ENCODE data around the gene CHORDC1.
"Not testable (repeated sequence)": the region's sequence is repeated elsewhere in the genome, so short reads cannot be mapped to it uniquely, and the experiment has no call there.

Gene CHORDC1

DNA sequence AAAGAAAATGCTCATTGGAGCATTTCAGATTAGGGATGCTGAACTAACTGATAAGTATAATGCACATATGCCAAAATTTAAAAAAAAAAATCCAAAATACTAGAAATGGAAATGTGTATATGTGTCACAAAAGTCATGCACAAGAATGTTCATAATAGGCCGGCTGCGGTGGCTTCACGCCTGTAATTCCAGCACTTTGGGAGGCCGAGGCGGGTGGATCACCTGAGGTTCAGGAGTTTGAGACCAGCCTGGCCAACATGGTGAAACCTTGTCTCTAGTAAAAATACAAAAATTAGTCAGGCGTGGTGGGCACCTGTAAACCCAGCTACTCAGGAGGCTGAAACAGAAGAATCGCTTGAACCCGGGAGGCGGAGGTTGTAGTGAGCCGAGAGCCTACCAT, 14.9 kb downstream of the CHORDC1 start:
- H3K27me3 Mint-ChIP-seq; H3K27ac Mint-ChIP-seq (ENCODE audit: low read depth); H3K9me3 Mint-ChIP-seq; H3K4me3 Mint-ChIP-seq; DNase-seq (ENCODE audit: low spot score in 2 of 2); ATAC-seq (replicated peaks; ENCODE audit: extremely low read depth, poor library complexity, severe bottlenecking): not testable (repeated sequence)
- Mint-ChIP-seq H3K36me3 (ENCODE audit: insufficient read depth) (peaks cover 48% of the 10 kb centered on the region), H3K4me1 (peaks cover 24% of the 10 kb centered on the region)

DNA sequence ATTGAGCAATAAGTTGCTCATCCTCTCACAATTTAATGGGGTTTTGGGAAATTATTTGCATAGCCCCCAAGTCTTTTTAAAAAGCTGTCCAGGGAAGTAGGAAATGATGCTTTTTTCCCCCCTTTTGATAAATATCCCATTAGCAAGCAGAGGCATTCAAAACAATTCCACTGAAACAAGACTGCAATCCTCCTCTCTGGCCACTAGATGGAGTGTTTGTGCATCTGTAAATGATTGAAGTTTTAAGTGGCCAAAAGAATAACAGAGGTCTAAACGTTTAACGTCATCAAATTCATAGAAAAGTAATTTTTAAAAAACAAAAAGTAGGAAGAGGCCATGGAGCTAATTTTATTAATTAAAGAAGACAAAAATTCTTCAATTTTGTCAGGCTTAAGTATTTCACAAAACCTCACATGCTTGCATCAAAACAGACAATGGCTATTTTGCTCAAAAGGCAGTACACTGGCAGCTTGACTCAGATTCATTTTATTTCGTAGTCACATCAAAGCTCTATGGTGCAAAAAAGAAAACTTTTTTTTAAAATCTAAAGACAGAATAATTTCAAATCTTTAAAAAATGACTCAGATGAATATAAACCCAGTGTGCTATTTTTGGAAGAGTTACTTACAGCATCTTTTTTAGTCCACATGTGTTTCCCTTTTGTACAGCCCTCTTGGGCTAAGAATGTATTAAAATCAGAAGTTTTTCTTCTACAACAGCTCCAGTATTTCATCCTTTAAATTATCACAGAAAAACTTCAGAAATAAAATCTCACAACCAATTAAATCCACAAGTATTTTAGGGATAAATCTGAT, 17.8 kb downstream of the CHORDC1 start:
- Mint-ChIP-seq H3K27me3 (no peaks in the 10 kb centered on the region), H3K36me3 (ENCODE audit: insufficient read depth) (peaks cover 50% of the 10 kb centered on the region), H3K4me1 (peaks cover 18% of the 10 kb centered on the region), H3K4me3 (no peak overlapping the region), H3K9me3 (no peaks in the 10 kb centered on the region), H3K27ac (ENCODE audit: low read depth) (no peak overlapping the region)
- peak; percentile 19 for ATAC-seq (replicated peaks; ENCODE audit: extremely low read depth, poor library complexity, severe bottlenecking)
- no peak for DNase-seq (ENCODE audit: low spot score in 2 of 2)

DNA sequence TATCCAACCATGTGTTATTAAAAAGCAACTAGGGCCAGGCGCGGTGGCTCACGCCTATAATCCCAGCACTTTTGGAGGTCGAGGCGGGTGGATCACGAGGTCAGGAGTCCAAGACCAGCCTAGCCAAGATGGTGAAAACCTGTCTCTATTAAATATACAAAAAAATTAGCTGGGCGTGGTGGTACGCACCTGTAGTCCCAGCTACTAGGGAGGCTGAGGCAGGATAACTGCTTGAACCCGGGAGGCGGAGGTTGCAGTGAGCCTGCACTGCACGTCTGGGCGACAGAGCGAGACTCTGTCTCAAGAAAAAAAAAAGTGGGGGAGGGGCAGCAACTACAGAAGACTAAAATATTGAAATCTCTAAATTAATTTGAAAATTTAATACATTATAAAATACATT, 18.4 kb downstream of the CHORDC1 start:
- ATAC-seq (replicated peaks; ENCODE audit: extremely low read depth, poor library complexity, severe bottlenecking) (no peak), DNase-seq (ENCODE audit: low spot score in 2 of 2) (no peak)
- H3K27ac Mint-ChIP-seq (ENCODE audit: low read depth): no peak overlapping the region
- peaks cover 12% of the 10 kb centered on the region for H3K4me1 Mint-ChIP-seq
- H3K27me3 Mint-ChIP-seq: no peaks in the 10 kb centered on the region
- H3K36me3 Mint-ChIP-seq (ENCODE audit: insufficient read depth): peaks cover 48% of the 10 kb centered on the region
- no peak overlapping the region for H3K4me3 Mint-ChIP-seq
- no peaks in the 10 kb centered on the region for H3K9me3 Mint-ChIP-seq

DNA sequence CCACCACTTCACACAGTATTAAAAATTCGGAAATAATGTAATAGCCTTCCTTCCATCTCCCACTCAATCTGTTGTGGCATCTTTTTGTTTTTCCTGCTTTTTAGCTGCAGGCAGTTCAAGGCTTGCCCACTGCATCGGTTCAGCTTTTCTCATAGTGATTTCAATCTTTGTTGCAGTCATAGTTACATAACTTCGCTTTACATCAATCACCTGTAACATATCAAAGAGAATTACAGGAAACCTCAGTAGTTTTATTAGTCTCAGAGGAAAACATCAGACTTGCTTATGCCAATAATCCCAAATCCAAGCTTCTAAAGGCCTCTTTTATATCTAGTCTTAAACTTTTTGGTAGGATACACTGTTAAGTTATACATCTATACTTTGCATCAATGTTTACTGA, 20.5 kb downstream of the CHORDC1 start:
- Mint-ChIP-seq H3K4me3 (no peak overlapping the region), H3K9me3 (no peaks in the 10 kb centered on the region), H3K27me3 (no peaks in the 10 kb centered on the region), H3K27ac (ENCODE audit: low read depth) (peak overlapping the region; percentile 33), H3K36me3 (ENCODE audit: insufficient read depth) (peaks cover 49% of the 10 kb centered on the region), H3K4me1 (peaks cover 6% of the 10 kb centered on the region)
- DNase-seq (ENCODE audit: low spot score in 2 of 2) (no peak), ATAC-seq (replicated peaks; ENCODE audit: extremely low read depth, poor library complexity, severe bottlenecking) (peak; percentile 24)

DNA sequence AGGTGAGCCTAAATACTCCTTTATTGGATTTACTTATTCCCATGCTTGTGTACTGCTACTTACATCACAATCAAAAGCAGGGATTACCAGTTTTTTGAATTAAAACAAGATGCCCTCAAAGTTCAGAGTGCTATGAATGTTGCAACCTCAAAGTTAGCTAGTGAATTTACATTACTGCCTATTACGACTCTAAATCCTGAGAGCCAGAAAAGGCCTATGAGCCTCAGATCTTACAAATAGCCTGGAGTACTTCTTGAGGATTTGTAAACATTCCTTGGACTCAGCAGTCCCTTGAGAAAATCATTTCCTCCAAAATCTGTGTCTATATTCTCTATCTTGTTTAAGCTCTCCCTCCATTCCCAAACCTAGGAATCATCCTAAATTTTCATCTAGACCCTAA, 25.5 kb downstream of the CHORDC1 start:
- H3K4me3 Mint-ChIP-seq: no peak overlapping the region
- peaks cover 28% of the 10 kb centered on the region for H3K36me3 Mint-ChIP-seq (ENCODE audit: insufficient read depth)
- H3K9me3 Mint-ChIP-seq: no peaks in the 10 kb centered on the region
- DNase-seq (ENCODE audit: low spot score in 2 of 2) (no peak), ATAC-seq (replicated peaks; ENCODE audit: extremely low read depth, poor library complexity, severe bottlenecking) (no peak)
- H3K27ac Mint-ChIP-seq (ENCODE audit: low read depth): peak overlapping the region; percentile 11
- H3K4me1 Mint-ChIP-seq: peaks cover 12% of the 10 kb centered on the region
- H3K27me3 Mint-ChIP-seq: no peaks in the 10 kb centered on the region

DNA sequence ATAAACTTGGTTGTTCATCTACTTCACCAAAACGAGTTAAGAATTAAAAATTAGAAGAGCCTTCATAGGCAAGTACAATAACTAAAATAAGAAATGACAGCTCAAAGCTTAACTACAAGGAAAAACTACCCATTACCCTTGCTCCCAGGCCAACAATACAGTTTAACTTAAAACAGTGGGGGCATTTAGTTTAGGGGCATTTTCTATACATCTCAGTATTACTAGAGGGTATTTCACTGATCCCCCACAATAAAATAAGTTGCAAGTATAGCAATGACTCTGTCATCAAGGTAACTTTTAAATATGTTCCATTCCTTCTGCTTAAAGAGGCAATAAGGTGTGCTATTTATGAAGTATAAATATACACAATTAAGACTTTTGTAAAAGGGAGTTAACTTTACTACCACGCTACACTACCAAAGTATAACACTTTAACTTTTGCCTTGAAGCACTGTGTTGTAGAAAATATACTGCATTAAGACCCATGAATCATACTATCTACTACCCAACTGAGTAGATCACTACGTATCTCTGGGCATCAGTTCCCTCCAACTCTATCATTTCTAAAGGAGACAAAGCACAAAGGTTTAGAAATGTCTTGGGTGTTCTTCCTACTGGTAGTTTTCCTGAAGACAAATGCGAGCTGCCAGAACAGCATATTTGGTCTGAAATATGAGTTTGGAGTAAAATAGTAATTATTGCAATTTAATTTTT, 29.8 kb downstream of the CHORDC1 start:
- Mint-ChIP-seq H3K4me3 (no peak overlapping the region), H3K27ac (ENCODE audit: low read depth) (no peak overlapping the region), H3K27me3 (no peaks in the 10 kb centered on the region), H3K4me1 (peaks cover 8% of the 10 kb centered on the region), H3K36me3 (ENCODE audit: insufficient read depth) (peaks cover 9% of the 10 kb centered on the region), H3K9me3 (no peaks in the 10 kb centered on the region)
- ATAC-seq (replicated peaks; ENCODE audit: extremely low read depth, poor library complexity, severe bottlenecking): no peak
- DNase-seq (ENCODE audit: low spot score in 2 of 2): no peak

DNA sequence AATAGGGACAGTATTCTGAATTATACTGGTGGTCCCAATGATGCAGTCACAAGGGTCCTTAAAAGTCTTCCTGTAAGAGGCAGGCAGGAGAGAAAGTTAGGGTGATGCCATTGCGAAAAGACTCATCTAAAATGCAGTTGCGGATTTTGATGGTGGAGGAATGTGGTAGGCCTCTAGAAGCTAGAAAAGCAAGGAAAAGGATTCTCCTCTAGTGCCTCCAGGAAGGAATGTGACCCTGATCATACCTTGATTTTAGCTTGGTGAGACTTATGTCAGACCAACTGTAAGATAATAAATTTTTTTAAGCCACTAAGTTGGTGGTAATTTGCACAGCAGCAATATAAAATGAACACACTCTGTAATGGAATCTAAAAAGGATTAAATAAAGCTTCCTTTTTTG, 33.8 kb downstream of the CHORDC1 start:
- peaks cover 2% of the 10 kb centered on the region for H3K36me3 Mint-ChIP-seq (ENCODE audit: insufficient read depth)
- no peaks in the 10 kb centered on the region for H3K4me1 Mint-ChIP-seq
- no peak overlapping the region for H3K4me3 Mint-ChIP-seq
- ATAC-seq (replicated peaks; ENCODE audit: extremely low read depth, poor library complexity, severe bottlenecking): no peak
- no peaks in the 10 kb centered on the region for H3K27me3 Mint-ChIP-seq
- H3K9me3 Mint-ChIP-seq: no peaks in the 10 kb centered on the region
- no peak overlapping the region for H3K27ac Mint-ChIP-seq (ENCODE audit: low read depth)
- DNase-seq (ENCODE audit: low spot score in 2 of 2): no peak

DNA sequence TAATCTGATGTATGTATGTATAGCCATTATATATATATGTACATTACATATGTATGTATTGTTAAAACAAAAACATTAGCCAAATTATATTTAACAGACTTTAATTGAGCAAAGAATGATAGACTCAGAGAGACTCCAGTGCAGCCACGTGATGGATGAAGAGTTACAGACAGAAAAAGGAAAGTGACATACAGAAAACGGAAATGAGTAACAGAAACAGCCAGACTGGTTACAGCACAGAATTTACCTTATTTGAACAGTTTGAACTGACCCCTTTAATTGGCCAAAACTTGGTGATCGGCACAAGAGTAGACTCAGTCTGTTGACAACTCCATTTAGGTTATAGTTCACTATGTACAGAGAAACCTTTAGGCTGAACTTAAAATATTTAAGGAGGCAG, 35.0 kb downstream of the CHORDC1 start:
- peaks cover 2% of the 10 kb centered on the region for H3K36me3 Mint-ChIP-seq (ENCODE audit: insufficient read depth)
- no peaks in the 10 kb centered on the region for H3K9me3 Mint-ChIP-seq
- H3K27me3 Mint-ChIP-seq: no peaks in the 10 kb centered on the region
- H3K4me1 Mint-ChIP-seq: no peaks in the 10 kb centered on the region
- ATAC-seq (replicated peaks; ENCODE audit: extremely low read depth, poor library complexity, severe bottlenecking) (no peak), DNase-seq (ENCODE audit: low spot score in 2 of 2) (no peak)
- H3K27ac Mint-ChIP-seq (ENCODE audit: low read depth): no peak overlapping the region
- H3K4me3 Mint-ChIP-seq: no peak overlapping the region

DNA sequence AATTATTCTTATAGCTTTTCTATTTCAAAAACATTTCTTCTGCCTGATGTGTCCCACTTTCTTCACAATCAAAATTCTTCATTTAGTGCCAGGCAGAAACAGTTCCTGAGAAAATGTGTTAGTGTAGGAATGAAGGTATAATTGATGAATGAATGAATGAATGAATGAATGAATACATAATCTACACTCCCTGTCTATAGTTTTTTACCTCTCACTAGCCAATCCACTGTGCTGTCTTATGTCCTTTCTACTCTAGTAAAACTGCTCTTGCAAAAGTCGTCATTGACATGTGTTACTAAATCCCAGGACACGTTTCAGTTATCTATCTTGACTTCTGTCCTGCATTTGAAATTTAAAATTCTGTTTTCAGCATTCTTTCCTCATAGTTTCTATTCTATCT, 42.9 kb downstream of the CHORDC1 start:
- Mint-ChIP-seq H3K4me3 (no peak overlapping the region), H3K36me3 (ENCODE audit: insufficient read depth) (no peaks in the 10 kb centered on the region), H3K9me3 (no peaks in the 10 kb centered on the region), H3K27ac (ENCODE audit: low read depth) (no peak overlapping the region), H3K4me1 (no peaks in the 10 kb centered on the region), H3K27me3 (peaks cover 9% of the 10 kb centered on the region)
- DNase-seq (ENCODE audit: low spot score in 2 of 2) (no peak), ATAC-seq (replicated peaks; ENCODE audit: extremely low read depth, poor library complexity, severe bottlenecking) (no peak)

DNA sequence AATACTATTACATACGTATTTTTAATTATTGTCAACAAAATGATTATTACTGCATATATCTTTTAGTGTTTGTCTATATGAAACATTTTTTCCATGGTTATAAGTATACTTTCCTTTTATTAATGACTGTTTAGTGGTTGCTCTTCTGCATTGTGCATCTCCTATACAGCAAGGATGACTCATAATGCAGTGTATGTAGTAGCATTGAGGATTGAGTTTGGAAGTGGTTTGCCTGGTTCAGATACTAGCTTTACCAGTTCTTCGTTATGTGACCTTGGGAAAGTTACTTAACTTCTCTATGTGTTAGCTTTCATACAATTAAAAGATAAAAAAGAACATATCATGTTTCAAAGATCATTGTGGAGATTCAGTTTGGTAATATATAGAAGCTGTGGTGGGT, 44.1 kb downstream of the CHORDC1 start:
- Mint-ChIP-seq H3K36me3 (ENCODE audit: insufficient read depth) (no peaks in the 10 kb centered on the region), H3K27me3 (peaks cover 9% of the 10 kb centered on the region), H3K4me1 (no peaks in the 10 kb centered on the region), H3K27ac (ENCODE audit: low read depth) (no peak overlapping the region), H3K4me3 (no peak overlapping the region), H3K9me3 (no peaks in the 10 kb centered on the region)
- ATAC-seq (replicated peaks; ENCODE audit: extremely low read depth, poor library complexity, severe bottlenecking): no peak
- DNase-seq (ENCODE audit: low spot score in 2 of 2): no peak

DNA sequence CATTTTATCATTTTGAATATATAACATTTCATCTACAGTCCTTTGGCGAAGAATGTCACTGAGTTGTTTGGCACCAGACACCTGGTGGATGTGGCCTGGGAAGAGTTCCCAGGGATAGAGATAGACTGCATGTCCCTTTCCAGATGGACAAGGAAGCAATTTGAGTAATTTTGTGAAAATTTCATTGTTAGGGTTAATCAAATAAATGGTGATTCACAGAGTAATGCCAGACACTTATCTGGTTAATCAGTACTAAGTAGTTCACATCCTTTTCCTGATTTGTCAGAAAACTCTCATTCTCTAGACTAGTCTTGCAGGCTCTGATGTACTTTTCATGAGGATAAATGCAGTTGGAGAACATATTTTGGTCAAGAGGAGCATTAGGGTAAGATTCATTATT, 46.8 kb downstream of the CHORDC1 start:
- no peaks in the 10 kb centered on the region for H3K4me1 Mint-ChIP-seq
- H3K36me3 Mint-ChIP-seq (ENCODE audit: insufficient read depth): no peaks in the 10 kb centered on the region
- DNase-seq (ENCODE audit: low spot score in 2 of 2) (no peak), ATAC-seq (replicated peaks; ENCODE audit: extremely low read depth, poor library complexity, severe bottlenecking) (no peak)
- H3K27ac Mint-ChIP-seq (ENCODE audit: low read depth): no peak overlapping the region
- peaks cover 20% of the 10 kb centered on the region for H3K27me3 Mint-ChIP-seq
- no peak overlapping the region for H3K4me3 Mint-ChIP-seq
- H3K9me3 Mint-ChIP-seq: no peaks in the 10 kb centered on the region

DNA sequence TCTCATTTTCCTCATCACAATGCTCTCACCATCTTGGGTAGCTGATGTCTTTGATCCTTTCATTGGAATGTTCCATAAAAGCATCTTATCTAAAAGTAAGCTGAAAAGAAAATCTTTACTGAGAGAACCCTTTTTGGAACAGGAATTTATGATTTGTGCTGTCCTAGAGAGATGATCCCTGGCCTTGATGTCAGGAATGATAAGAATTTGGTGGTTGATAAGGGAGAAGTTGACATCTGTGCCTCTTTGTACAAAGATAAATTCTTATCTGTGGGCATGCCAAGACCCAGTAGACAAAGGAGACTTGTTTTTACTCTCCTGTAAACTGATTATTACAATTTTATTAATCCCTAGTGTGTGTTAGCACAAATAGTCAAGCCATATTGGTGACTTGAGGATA, 51.5 kb downstream of the CHORDC1 start:
- DNase-seq (ENCODE audit: low spot score in 2 of 2) (no peak), ATAC-seq (replicated peaks; ENCODE audit: extremely low read depth, poor library complexity, severe bottlenecking) (no peak)
- H3K4me3 Mint-ChIP-seq: no peak overlapping the region
- peaks cover 22% of the 10 kb centered on the region for H3K27me3 Mint-ChIP-seq
- H3K9me3 Mint-ChIP-seq: no peaks in the 10 kb centered on the region
- no peak overlapping the region for H3K27ac Mint-ChIP-seq (ENCODE audit: low read depth)
- H3K36me3 Mint-ChIP-seq (ENCODE audit: insufficient read depth): no peaks in the 10 kb centered on the region
- no peaks in the 10 kb centered on the region for H3K4me1 Mint-ChIP-seq

DNA sequence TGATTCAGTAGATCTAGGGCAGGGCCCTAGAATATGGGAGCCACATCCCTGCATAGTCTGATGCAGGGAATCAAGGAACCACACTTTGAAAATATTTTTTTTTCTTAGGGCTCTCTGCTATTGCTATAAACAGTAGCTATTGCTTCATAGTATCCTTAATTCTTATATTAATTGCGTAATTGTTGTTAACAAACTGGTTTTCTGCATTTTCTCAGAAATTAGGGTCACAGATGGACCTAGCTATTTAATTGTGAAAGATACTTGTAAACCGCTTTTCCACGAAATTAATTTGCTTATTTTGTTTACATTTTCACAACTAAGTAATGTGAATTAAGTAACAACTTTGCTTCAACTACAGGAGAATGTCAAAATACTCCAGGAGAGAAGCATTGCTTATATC, 54.3 kb downstream of the CHORDC1 start:
- DNase-seq (ENCODE audit: low spot score in 2 of 2) (no peak), ATAC-seq (replicated peaks; ENCODE audit: extremely low read depth, poor library complexity, severe bottlenecking) (no peak)
- peaks cover 5% of the 10 kb centered on the region for H3K9me3 Mint-ChIP-seq
- H3K27me3 Mint-ChIP-seq: peaks cover 31% of the 10 kb centered on the region
- no peak overlapping the region for H3K4me3 Mint-ChIP-seq
- H3K4me1 Mint-ChIP-seq: no peaks in the 10 kb centered on the region
- H3K27ac Mint-ChIP-seq (ENCODE audit: low read depth): no peak overlapping the region
- no peaks in the 10 kb centered on the region for H3K36me3 Mint-ChIP-seq (ENCODE audit: insufficient read depth)
